PC-3 (cell line): Measurements from ENCODE around the gene CCL1. TPM values are rescaled to one million over a fixed set of nuclear protein-coding genes. Genes with fewer than 3 reads are reported as not detected.
"Not testable (repeated sequence)": the region's sequence is repeated elsewhere in the genome, so short reads cannot be mapped to it uniquely, and the experiment has no call there.

Experiments used
- ATAC-seq: fragments of 200-7000 bp; cut with Tn5 transposase; 2 replicates; pipeline ENCODE4 v1.9.1; 2020; ENCODE audit warnings: mild to moderate bottlenecking, moderate library complexity
- BruUV-seq: library from RNA; stranded (reverse); fragments of 400-500 nt; replicated peaks from 2 replicates; lab custom pipeline; 2021; lab: Mats Ljungman, UMichigan
- CTCF ChIA-PET: fragments of 300-600 bp; sonication (Branson Sonifier 250); formaldehyde crosslinking; loops from one replicate; lab custom pipeline; 2022; ENCODE audit warnings: antibody characterized with exemption; lab: Charles Lee
- POLR2A ChIA-PET: fragments of 300-600 bp; sonication (Branson Sonifier 250); formaldehyde crosslinking; loops from one replicate; lab custom pipeline; 2022; ENCODE audit warnings: antibody characterized with exemption; ENCODE audit not compliant: unreplicated experiment; lab: Charles Lee
- DNase-seq: peaks from one replicate; pipeline ENCODE4 v3.0.0-alpha.2; 2015
- H2AFZ ChIP-seq: fragments of 300-600 bp; sonication (generic); 2 replicates; pipeline ENCODE4 v1.6.0; 2016; ENCODE audit warnings: antibody characterized with exemption, low read length
- H3F3A ChIP-seq: fragments of 300-600 bp; sonication (generic); one replicate; pipeline ENCODE4 v1.6.0; 2017; ENCODE audit warnings: antibody characterized with exemption, low read length, control low read depth, mild to moderate bottlenecking; ENCODE audit not compliant: unreplicated experiment
- H3K27ac ChIP-seq: fragments of 300-600 bp; sonication (generic); 2 replicates; pipeline ENCODE4 v1.5.1; 2016; ENCODE audit warnings: mild to moderate bottlenecking, low read length
- H3K27me3 ChIP-seq: fragments of 300-600 bp; sonication (generic); 2 replicates; pipeline ENCODE4 v1.6.1; 2016; ENCODE audit warnings: low read length, mixed read lengths
- H3K36me3 ChIP-seq: fragments of 300-600 bp; sonication (generic); 2 replicates; pipeline ENCODE4 v1.6.1; 2016; ENCODE audit warnings: low read depth, mixed run types, low read length, mixed read lengths
- H3K4me1 ChIP-seq: fragments of 300-600 bp; sonication (generic); 2 replicates; pipeline ENCODE4 v1.5.1; 2016; ENCODE audit warnings: low read length; ENCODE audit not compliant: insufficient read depth
- H3K4me2 ChIP-seq: fragments of 300-600 bp; sonication (generic); 2 replicates; pipeline ENCODE4 v1.6.0; 2016; ENCODE audit warnings: low read length
- H3K4me3 ChIP-seq: fragments of 300-600 bp; sonication (generic); 2 replicates; pipeline ENCODE4 v1.5.1; 2016; ENCODE audit warnings: mild to moderate bottlenecking, low read length, mixed read lengths
- H3K79me2 ChIP-seq: fragments of 300-600 bp; sonication (generic); 2 replicates; pipeline ENCODE4 v1.6.1; 2017; ENCODE audit warnings: low read length, mixed read lengths
- H3K9ac ChIP-seq: fragments of 300-600 bp; sonication (generic); 2 replicates; pipeline ENCODE4 v1.6.0; 2016; ENCODE audit warnings: mild to moderate bottlenecking, low read length
- H3K9me2 ChIP-seq: fragments of 300-600 bp; sonication (generic); replicated peaks from 2 replicates; pipeline ENCODE4 v1.6.1; 2016; ENCODE audit warnings: mixed run types, low read length, mixed read lengths
- H3K9me3 ChIP-seq: fragments of 300-600 bp; sonication (generic); 2 replicates; pipeline ENCODE4 v1.6.1; 2016; ENCODE audit warnings: low read length, mixed read lengths
- H4K20me1 ChIP-seq: fragments of 300-600 bp; sonication (generic); 2 replicates; pipeline ENCODE4 v1.6.1; 2016; ENCODE audit warnings: low read length, mixed read lengths
- EZH2 ChIP-seq: fragments of 300-600 bp; sonication (generic); IDR thresholded peaks from one replicate; pipeline ENCODE4 v1.6.1; 2017; ENCODE audit warnings: antibody characterized with exemption, mild to moderate bottlenecking, low read length; ENCODE audit not compliant: unreplicated experiment
- EZH2phosphoT487 ChIP-seq: fragments of 300-600 bp; sonication (generic); IDR thresholded peaks from 2 replicates; pipeline ENCODE4 v1.6.1; 2018; ENCODE audit warnings: mild to moderate bottlenecking, antibody characterized with exemption, low read length, borderline replicate concordance
- intact Hi-C: fragments of 100-400 bp; cut with micrococcal nuclease; formaldehyde crosslinking; loops from 2 replicates; pipeline ENCODE4 v1.9.0; 2023
- total RNA-seq: library from RNA; depleted of rRNA; stranded (reverse); fragments of >200 nt; gene quantifications from 2 replicates; pipeline ENCODE4 v1.2.3, GENCODE V29; 2014
- TF ChIP-seq, protein P1 (sequence below): fragments of 300-600 bp; sonication (generic); conservative IDR thresholded peaks from 2 replicates; pipeline ENCODE4 v1.5.1; 2017; ENCODE audit warnings: antibody characterized with exemption, low read depth, mild to moderate bottlenecking, low read length

The CCL1 gene
- total RNA-seq, 1 experiment from 2014 or later, result not detected

DNA sequence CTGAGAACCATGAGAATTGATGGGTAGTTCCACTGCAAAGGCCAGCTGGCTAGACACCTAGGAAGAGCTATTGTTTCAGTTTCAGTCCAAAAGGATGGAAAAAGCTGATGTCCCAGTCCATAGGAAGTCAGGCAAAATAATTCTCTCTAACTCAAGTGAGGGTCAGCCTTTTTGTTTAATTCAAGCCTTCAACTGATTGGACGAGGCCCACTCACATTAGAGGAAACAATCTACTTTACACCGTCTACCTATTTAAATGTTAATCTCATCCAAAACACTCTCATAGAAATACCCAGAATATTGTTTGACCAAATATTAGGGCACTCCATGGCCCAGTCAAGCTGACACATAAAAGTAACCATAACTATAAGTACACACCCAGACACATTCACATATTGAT is 21.1 kb downstream of the CCL1 start:
- Histone ChIP-seq H3K4me1 (no peaks in the 10 kb centered on the region), H3F3A (no peaks in the 10 kb centered on the region), H3K9me2 (no peaks in the 10 kb centered on the region), H3K27me3 (no peaks in the 10 kb centered on the region), H3K9ac (no peak overlapping the region), H4K20me1 (no peaks in the 10 kb centered on the region), H3K79me2 (no peaks in the 10 kb centered on the region), H3K4me3 (no peak overlapping the region), H3K4me2 (no peak overlapping the region), H2AFZ (no peak overlapping the region), H3K9me3 (no peaks in the 10 kb centered on the region), H3K27ac (no peak overlapping the region), H3K36me3 (no peaks in the 10 kb centered on the region)
- BruUV-seq, result no TSS peak
- ChIA-PET POLR2A (no interaction called here), CTCF (no interaction called here)
- DNase-seq (no peak), ATAC-seq (no peak)
- intact Hi-C loops, result no loop called here
- TF ChIP-seq EZH2, result no peak
- TF ChIP-seq, protein P1, sequence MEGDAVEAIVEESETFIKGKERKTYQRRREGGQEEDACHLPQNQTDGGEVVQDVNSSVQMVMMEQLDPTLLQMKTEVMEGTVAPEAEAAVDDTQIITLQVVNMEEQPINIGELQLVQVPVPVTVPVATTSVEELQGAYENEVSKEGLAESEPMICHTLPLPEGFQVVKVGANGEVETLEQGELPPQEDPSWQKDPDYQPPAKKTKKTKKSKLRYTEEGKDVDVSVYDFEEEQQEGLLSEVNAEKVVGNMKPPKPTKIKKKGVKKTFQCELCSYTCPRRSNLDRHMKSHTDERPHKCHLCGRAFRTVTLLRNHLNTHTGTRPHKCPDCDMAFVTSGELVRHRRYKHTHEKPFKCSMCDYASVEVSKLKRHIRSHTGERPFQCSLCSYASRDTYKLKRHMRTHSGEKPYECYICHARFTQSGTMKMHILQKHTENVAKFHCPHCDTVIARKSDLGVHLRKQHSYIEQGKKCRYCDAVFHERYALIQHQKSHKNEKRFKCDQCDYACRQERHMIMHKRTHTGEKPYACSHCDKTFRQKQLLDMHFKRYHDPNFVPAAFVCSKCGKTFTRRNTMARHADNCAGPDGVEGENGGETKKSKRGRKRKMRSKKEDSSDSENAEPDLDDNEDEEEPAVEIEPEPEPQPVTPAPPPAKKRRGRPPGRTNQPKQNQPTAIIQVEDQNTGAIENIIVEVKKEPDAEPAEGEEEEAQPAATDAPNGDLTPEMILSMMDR, result no peak
- no peak for TF ChIP-seq EZH2phosphoT487

- intact Hi-C loops, result no loop called here
Observed at GRCh38 chr17:34339138-34339770, 23.8 kb downstream of the CCL1 start.

GRCh38 chr17:34337701-34338100 is 25.3 kb downstream of the CCL1 start:
- H3K79me2 ChIP-seq, result no peaks in the 10 kb centered on the region
- DNase-seq (no peak), ATAC-seq (no peak)
- no peaks in the 10 kb centered on the region for H4K20me1 ChIP-seq
- H3K9me3 ChIP-seq, result no peaks in the 10 kb centered on the region
- no peaks in the 10 kb centered on the region for H3F3A ChIP-seq
- H3K9ac ChIP-seq, result no peak overlapping the region
- H3K9me2 ChIP-seq, result no peaks in the 10 kb centered on the region
- CTCF ChIA-PET, result no interaction called here
- H3K27me3 ChIP-seq, result no peaks in the 10 kb centered on the region
- no peaks in the 10 kb centered on the region for H3K4me1 ChIP-seq
- no TSS peak for BruUV-seq
- no peak for TF ChIP-seq EZH2phosphoT487
- no peak for TF ChIP-seq EZH2
- TF ChIP-seq, protein P1, result no peak
- H3K36me3 ChIP-seq, result no peaks in the 10 kb centered on the region
- H3K4me2 ChIP-seq, result no peak overlapping the region
- intact Hi-C loops, result no loop called here
- H3K4me3 ChIP-seq, result no peak overlapping the region
- POLR2A ChIA-PET, result no interaction called here
- H2AFZ ChIP-seq, result no peak overlapping the region
- no peak overlapping the region for H3K27ac ChIP-seq

More at GRCh38 chr17:34339138-34339770, 23.8 kb downstream of the CCL1 start:
- no peak for DNase-seq
- H3K27ac ChIP-seq, result no peak overlapping the region
- no peak for ATAC-seq
- CTCF ChIA-PET, result no interaction called here
- POLR2A ChIA-PET, result no interaction called here
- no peak overlapping the region for H2AFZ ChIP-seq
- H3K9ac ChIP-seq, result no peak overlapping the region
- H3F3A ChIP-seq, result no peaks in the 10 kb centered on the region
- H3K4me3 ChIP-seq, result no peak overlapping the region
- BruUV-seq, result no TSS peak
- TF ChIP-seq, protein P1, result no peak
- TF ChIP-seq EZH2 (no peak), EZH2phosphoT487 (no peak)
- no peaks in the 10 kb centered on the region for H4K20me1 ChIP-seq
- no peaks in the 10 kb centered on the region for H3K36me3 ChIP-seq
- H3K4me1 ChIP-seq, result no peaks in the 10 kb centered on the region
- H3K9me3 ChIP-seq, result no peaks in the 10 kb centered on the region
- no peak overlapping the region for H3K4me2 ChIP-seq
- H3K9me2 ChIP-seq, result no peaks in the 10 kb centered on the region
- H3K79me2 ChIP-seq, result no peaks in the 10 kb centered on the region
- H3K27me3 ChIP-seq, result no peaks in the 10 kb centered on the region

GRCh38 chr17:34327580-34327979 is 35.5 kb downstream of the CCL1 start:
- H3K4me3 ChIP-seq, H3K4me2 ChIP-seq, H3F3A ChIP-seq, H3K79me2 ChIP-seq, H3K4me1 ChIP-seq, POLR2A ChIA-PET, H4K20me1 ChIP-seq, H3K36me3 ChIP-seq, H2AFZ ChIP-seq, DNase-seq, H3K9me3 ChIP-seq, H3K9me2 ChIP-seq, ATAC-seq, intact Hi-C loops, H3K27me3 ChIP-seq, H3K9ac ChIP-seq, H3K27ac ChIP-seq, BruUV-seq: not testable (repeated sequence)
- CTCF ChIA-PET, result interaction anchor here (0.6 kb wide), 1 partner anchor 34 kb away, joined by 3 read pairs; no protein-coding TSS in a partner anchor
